K562 (cell line): Measurements from ENCODE around the gene SCUBE2. TPM values are rescaled to one million over a fixed set of nuclear protein-coding genes. Genes with fewer than 3 reads are reported as not detected.

ENCODE experiments used
- CBFA2T2 ChIP-seq: fragments of 450-650 bp; conservative IDR thresholded peaks from 2 replicates; pipeline ENCODE4 v1.6.1; 2017; ENCODE audit warnings: mild to moderate bottlenecking
- CBFA2T3 ChIP-seq: fragments of 450-650 bp; IDR thresholded peaks from 2 replicates; pipeline ENCODE4 v1.6.1; 2017
- CTCFL ChIP-seq: IDR thresholded peaks from 2 replicates; pipeline ENCODE4 v1.6.1; 2011; ENCODE audit warnings: borderline replicate concordance, low read depth, mild to moderate bottlenecking, moderate library complexity, low read length; ENCODE audit not compliant: insufficient read depth, poor library complexity, severe bottlenecking
- EGR1 ChIP-seq: fragments of 450-650 bp; conservative IDR thresholded peaks from 2 replicates; pipeline ENCODE4 v1.6.1; 2017; ENCODE audit warnings: mild to moderate bottlenecking
- GTF2F1 ChIP-seq: IDR thresholded peaks from 2 replicates; pipeline ENCODE4 v1.6.1; 2011; ENCODE audit warnings: low read depth, low read length, improper control_type of control experiment
- HMGN3 ChIP-seq: IDR thresholded peaks from 2 replicates; pipeline ENCODE4 v1.6.1; 2011; ENCODE audit warnings: borderline replicate concordance, low read depth, mild to moderate bottlenecking, mixed read lengths, low read length; ENCODE audit not compliant: insufficient read length; ENCODE audit errors: extremely low read depth
- LCOR ChIP-seq: sonication (generic); formaldehyde crosslinking; IDR thresholded peaks from 2 replicates; pipeline ENCODE4 v1.8.0; 2022; ENCODE audit warnings: mild to moderate bottlenecking, missing genetic modification reagents
- MCM3 ChIP-seq: fragments of 450-650 bp; IDR thresholded peaks from 2 replicates; pipeline ENCODE4 v1.6.1; 2016
- PKNOX1 ChIP-seq: fragments of 450-650 bp; IDR thresholded peaks from 2 replicates; pipeline ENCODE4 v1.6.1; 2016
- POLR3G ChIP-seq: IDR thresholded peaks from 2 replicates; pipeline ENCODE4 v1.6.1; 2011; ENCODE audit not compliant: insufficient read length, insufficient replicate concordance; ENCODE audit errors: extremely low read depth
- TBP ChIP-seq: optimal IDR thresholded peaks from 2 replicates; pipeline ENCODE3; 2011; ENCODE audit warnings: low read depth, low read length, improper control_type of control experiment
- ZBTB11 ChIP-seq, 3 experiments: fragments of 200-800 bp in 1 of 3; fragments of 250-450 bp in 1 of 3; fragments of 450-650 bp in 1 of 3; sonication (Bioruptor Pico) in 1 of 3; sonication (Bioruptor generic) in 1 of 3; formaldehyde crosslinking in 1 of 3; IDR thresholded peaks; 2 replicates each; pipeline versions ENCODE4 v1.6.1 to v1.8.0; 2016 to 2022; ENCODE audit warnings: mild to moderate bottlenecking in 2 of 3, missing genetic modification characterization in 2 of 3, missing compliant biosample characterization in 1 of 3, moderate library complexity in 1 of 3
- ZNF717 ChIP-seq: fragments of 250-450 bp; sonication (Bioruptor Pico); IDR thresholded peaks from 2 replicates; pipeline ENCODE4 v1.5.0; 2021
- polyA plus RNA-seq, 8 experiments: library from polyadenylated mRNA; depleted of rRNA in 4 of 8; stranded (reverse) in 5 of 8; unstranded in 3 of 8; fragments of >200 nt; fragmentation: Nextera tagmentation in 2 of 8; fragmentation: Illumina TruSeq in 1 of 8; extraction: Ambion mirVana in 2 of 8; extraction: Trizol in 1 of 8; gene quantifications; 2 replicates each; pipeline versions ENCODE4 v1.2.1 to v1.2.3, GENCODE V29; 2011 to 2014; ENCODE audit warnings: inconsistent platforms in 1 of 8, missing spikeins in 1 of 8
- total RNA-seq, 7 experiments: library from RNA; depleted of rRNA in 6 of 7; stranded (reverse); fragments of >200 nt in 6 of 7; fragmentation: Illumina TruSeq in 2 of 7; extraction: Trizol in 2 of 7; gene quantifications; 2 replicates each; pipeline versions ENCODE4 v1.2.1 to v1.2.3, GENCODE V29; 2011 to 2021; ENCODE audit warnings: low replicate concordance in 1 of 7

SCUBE2 gene
- total and polyA plus RNA-seq, 9 of the 15 experiments (the other 6 are each of a cell fraction or from before 2014, with no cell fraction given), result 0.06 to 0.40 (median 0.07) TPM; not detected in 6

- TF ChIP-seq POLR3G, result no peak
- no peak for TF ChIP-seq ZBTB11 (CRISPR knock-in tag; IDR thresholded peaks at IDR 0.05)
- no peak for TF ChIP-seq PKNOX1
- TF ChIP-seq GTF2F1, result no peak
- no peak for TF ChIP-seq CTCFL
- no peak for TF ChIP-seq EGR1
- TF ChIP-seq CBFA2T3, result peak; percentile 91
- no peak for TF ChIP-seq MCM3
- TF ChIP-seq HMGN3, result no peak
- no peak for TF ChIP-seq ZNF717 (CRISPR knock-in tag)
- no peak for TF ChIP-seq LCOR (CRISPR knock-in tag)
- no peak for TF ChIP-seq TBP
- peak; percentile 81 for TF ChIP-seq CBFA2T2
These were observed 119.5 kb downstream of the SCUBE2 start (continued) for GRCh38 chr11:8971924-8972316.
